ENCODE data around the gene POLK. TPM values are rescaled to one million over a fixed set of nuclear protein-coding genes. Genes with fewer than 3 reads are reported as not detected.
A peak's percentile ranks its signal among the peaks of the same experiment; 100 is the strongest.

Gene POLK
- total and polyA plus RNA-seq, 8 donors, result 32.1 to 43.9 (median 34.1) TPM

DNA sequence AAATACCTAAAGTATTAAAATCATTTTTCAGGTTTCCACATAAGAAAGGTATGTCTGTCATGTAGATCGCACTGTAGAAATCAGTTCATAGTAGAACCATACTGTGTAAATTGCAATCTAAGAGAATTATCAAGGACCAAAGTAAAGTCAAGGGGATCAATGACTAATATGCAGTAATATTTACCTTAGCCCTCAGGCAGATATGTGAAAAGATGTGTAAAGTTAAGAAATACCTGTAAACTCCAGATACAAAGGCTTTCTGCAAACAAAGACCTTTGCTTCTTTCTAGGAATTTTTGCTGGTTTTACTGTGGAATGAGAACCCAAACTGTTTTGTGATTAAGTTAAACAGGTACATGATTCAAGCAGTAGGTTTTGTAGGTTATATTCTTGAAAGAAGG, 11.6 kb downstream of the POLK start:
- Histone ChIP-seq H3K4me1 (peaks cover 0 to 47% of the 10 kb centered on the region in 2 donors), H3K27me3 (no peaks in the 10 kb centered on the region), H3K36me3 (peaks cover 0 to 6% of the 10 kb centered on the region in 2 donors), H3K4me3 (no peak overlapping the region), H3K27ac (no peak overlapping the region), H3K9me3 (peaks cover 0 to 12% of the 10 kb centered on the region in 2 donors)
- intact Hi-C loops (cut with DNase I), result no loop called here
- TF ChIP-seq, protein P1, sequence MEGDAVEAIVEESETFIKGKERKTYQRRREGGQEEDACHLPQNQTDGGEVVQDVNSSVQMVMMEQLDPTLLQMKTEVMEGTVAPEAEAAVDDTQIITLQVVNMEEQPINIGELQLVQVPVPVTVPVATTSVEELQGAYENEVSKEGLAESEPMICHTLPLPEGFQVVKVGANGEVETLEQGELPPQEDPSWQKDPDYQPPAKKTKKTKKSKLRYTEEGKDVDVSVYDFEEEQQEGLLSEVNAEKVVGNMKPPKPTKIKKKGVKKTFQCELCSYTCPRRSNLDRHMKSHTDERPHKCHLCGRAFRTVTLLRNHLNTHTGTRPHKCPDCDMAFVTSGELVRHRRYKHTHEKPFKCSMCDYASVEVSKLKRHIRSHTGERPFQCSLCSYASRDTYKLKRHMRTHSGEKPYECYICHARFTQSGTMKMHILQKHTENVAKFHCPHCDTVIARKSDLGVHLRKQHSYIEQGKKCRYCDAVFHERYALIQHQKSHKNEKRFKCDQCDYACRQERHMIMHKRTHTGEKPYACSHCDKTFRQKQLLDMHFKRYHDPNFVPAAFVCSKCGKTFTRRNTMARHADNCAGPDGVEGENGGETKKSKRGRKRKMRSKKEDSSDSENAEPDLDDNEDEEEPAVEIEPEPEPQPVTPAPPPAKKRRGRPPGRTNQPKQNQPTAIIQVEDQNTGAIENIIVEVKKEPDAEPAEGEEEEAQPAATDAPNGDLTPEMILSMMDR (IDR thresholded peaks at IDR 0.05), result no peak
- ATAC-seq (no peak), DNase-seq (no peak)

DNA sequence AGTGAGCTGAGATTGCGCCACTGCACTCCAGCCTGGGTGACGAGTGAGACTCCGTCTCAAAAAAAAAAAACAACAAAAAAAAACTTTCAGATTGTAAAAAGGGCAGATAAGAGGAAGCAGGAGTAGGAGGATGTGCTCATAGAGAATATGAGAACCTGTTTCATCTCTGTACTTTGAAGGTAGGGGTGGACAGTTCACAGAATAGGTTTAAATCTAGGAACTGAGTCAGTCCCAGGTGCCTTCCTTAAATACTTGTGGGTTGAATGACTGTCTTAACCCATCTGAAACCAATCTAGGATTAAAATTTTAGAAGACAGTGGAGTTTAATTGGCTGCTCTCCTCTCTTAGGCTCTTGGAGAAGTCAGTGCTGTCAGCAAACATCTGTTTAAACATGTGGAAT, 12.4 kb downstream of the POLK start:
- Histone ChIP-seq H3K27me3 (no peaks in the 10 kb centered on the region), H3K9me3 (peaks cover 0 to 12% of the 10 kb centered on the region in 2 donors), H3K4me1 (peaks cover 0 to 47% of the 10 kb centered on the region in 2 donors), H3K36me3 (peaks cover 0 to 6% of the 10 kb centered on the region in 2 donors), H3K4me3 (no peak overlapping the region), H3K27ac (peak overlapping the region in 1 of 2 donors; percentile 23)
- TF ChIP-seq, protein P1 (IDR thresholded peaks at IDR 0.05), result no peak
- intact Hi-C loops (cut with DNase I), result no loop called here
- ATAC-seq (no peak), DNase-seq (no peak)

DNA sequence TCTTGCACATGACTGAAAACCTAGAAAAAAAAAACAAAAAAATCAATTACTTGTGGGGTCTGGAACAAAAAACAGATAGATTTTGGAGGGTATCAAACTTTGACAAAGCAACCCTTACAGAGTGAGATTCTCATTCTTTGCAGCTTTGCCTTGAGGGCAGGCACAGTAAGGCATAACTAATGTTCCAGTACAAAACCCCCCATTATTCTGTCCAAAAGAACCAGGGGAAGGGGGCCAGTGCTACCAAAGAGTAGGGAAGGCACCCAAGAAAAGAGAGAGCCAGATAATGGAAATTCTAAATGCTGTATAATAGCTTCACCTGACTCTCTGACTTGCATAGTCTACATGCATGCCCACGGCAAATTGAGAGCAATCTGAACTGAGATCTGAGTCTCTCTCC, 12.9 kb downstream of the POLK start:
- Histone ChIP-seq H3K36me3 (peaks cover 0 to 6% of the 10 kb centered on the region in 2 donors), H3K27ac (peak overlapping the region in 1 of 2 donors; percentile 23), H3K4me3 (no peak overlapping the region), H3K9me3 (peaks cover 0 to 12% of the 10 kb centered on the region in 2 donors), H3K4me1 (peaks cover 0 to 47% of the 10 kb centered on the region in 2 donors), H3K27me3 (no peaks in the 10 kb centered on the region)
- ATAC-seq (no peak), DNase-seq (no peak)
- TF ChIP-seq, protein P1 (IDR thresholded peaks at IDR 0.05), result no peak
- intact Hi-C loops (cut with DNase I), result no loop called here

- peaks cover 0 to 5% of the 10 kb centered on the region in 2 donors for H3K36me3 ChIP-seq
- ATAC-seq, result no peak
- intact Hi-C loops (cut with DNase I), result no loop called here
These were observed 13.7 kb downstream of the POLK start for GRCh38 chr5:75525344-75525743.

DNA sequence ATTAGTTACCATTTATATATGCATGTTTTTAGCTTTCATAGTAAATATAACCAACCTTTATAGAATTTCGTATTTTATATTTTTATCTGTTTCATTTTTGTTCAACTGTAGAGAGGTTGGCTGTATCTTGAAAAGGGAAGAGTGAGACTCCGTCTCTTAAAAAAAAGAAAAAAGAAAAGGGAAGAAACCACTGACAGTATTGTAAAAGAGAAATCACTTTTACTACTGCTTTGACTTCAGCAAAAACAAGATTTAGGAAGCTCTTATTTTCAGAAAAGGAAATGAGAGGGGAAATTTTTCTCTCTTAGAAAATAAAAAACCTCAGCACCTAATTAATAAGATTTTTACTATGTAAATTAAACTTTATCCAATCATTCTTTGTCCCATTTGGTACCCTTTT, 14.4 kb downstream of the POLK start:
- Histone ChIP-seq H3K4me1 (peaks cover 0 to 47% of the 10 kb centered on the region in 2 donors), H3K27ac (peak overlapping the region in 1 of 2 donors; percentile 40), H3K4me3 (no peak overlapping the region), H3K27me3 (no peaks in the 10 kb centered on the region), H3K36me3 (no peaks in the 10 kb centered on the region), H3K9me3 (peaks cover 0 to 4% of the 10 kb centered on the region in 2 donors)
- DNase-seq (no peak), ATAC-seq (no peak)
- TF ChIP-seq, protein P1 (IDR thresholded peaks at IDR 0.05), result no peak
- intact Hi-C loops (cut with DNase I), result no loop called here

More at GRCh38 chr5:75525344-75525743, 13.7 kb downstream of the POLK start:
- H3K9me3 ChIP-seq, result peaks cover 0 to 11% of the 10 kb centered on the region in 2 donors
- H3K4me3 ChIP-seq, result no peak overlapping the region
- no peaks in the 10 kb centered on the region for H3K27me3 ChIP-seq
- H3K4me1 ChIP-seq, result peaks cover 0 to 47% of the 10 kb centered on the region in 2 donors
- DNase-seq, result no peak
- TF ChIP-seq, protein P1 (IDR thresholded peaks at IDR 0.05), result no peak
- peak overlapping the region in 1 of 2 donors; percentile 40 for H3K27ac ChIP-seq

Measured in left lung (tissue), 10 donors.